DMS53 (cell line): Measurements from ENCODE around the gene NKAIN4.
A peak's percentile ranks its signal among the peaks of the same experiment; 100 is the strongest.

ENCODE experiments used
- DNase-seq: peaks from one replicate; lab custom pipeline; 2025; lab: John Stamatoyannopoulos, UW

NKAIN4 gene

GRCh38 chr20:63257629-63258028 is 3.4 kb upstream of the NKAIN4 start:
- no peak for DNase-seq

DNA sequence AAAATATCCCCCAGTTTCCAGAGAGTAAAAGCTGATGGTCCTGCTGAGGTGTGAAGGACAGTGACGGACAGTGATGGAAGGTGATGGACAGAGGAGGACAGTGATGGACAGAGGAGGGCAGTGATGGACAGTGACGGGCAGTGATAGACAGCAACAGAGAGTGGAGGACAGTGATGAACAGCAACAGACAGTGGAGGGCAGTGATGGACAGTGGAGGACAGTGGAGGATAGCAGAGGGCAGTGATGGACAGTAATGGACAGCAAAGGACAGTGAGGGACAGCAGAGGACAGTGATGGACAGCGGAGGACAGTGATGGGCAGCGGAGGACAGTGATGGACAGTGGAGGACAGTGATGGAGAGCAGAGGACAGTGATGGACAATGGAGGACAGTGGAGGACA is 2.7 kb upstream of the NKAIN4 start:
- no peak for DNase-seq

- DNase-seq = peak; percentile 45
Measured at GRCh38 chr20:63255931-63256704, 1.9 kb upstream of the NKAIN4 start.

GRCh38 chr20:63254606-63255384 is 532 bp upstream of the NKAIN4 start:
- no peak for DNase-seq

- no peak for DNase-seq
Measured at GRCh38 chr20:63253438-63254231, 628 bp downstream of the NKAIN4 start.

DNA sequence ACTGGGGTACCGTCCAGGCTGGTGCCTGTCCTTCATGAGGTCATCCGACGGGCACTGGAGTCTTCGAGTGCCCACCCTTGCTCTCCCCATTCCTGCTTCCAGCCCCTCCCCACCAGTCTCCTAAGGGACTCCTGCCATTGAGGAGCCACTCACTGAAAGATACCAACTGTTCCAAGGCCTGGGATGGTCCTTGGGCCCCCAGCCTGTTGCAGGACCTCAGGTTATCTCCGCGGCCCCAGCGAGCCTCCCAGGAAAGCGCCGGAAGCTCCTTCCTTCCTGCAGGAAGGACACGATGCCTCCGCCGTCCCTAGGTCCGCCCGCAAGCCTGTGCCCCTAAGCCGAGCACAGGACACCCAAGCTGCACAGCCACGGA is 1.2 kb downstream of the NKAIN4 start:
- DNase-seq = no peak

DNA sequence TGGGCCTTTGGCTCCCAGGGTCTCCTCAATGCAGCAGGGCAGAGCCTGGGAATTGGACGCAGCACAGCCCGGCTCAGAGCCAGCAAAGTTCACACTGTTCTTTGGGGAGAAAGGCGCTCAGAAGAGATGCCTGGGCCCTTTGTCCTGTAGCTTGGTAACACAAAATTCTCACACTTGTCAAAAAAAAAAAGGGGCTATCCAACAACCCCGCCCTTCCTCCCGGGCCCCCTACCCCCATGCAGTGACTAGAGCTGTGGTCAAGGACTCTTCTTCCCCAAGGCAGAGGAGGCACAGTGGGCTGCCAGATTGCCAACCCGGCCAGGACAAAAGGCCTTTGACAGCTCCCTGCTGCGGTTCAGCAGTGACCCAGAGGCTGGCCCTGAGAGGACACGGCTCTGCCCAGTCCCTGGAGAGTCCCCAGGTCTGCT is 2.0 kb downstream of the NKAIN4 start:
- no peak for DNase-seq

DNA sequence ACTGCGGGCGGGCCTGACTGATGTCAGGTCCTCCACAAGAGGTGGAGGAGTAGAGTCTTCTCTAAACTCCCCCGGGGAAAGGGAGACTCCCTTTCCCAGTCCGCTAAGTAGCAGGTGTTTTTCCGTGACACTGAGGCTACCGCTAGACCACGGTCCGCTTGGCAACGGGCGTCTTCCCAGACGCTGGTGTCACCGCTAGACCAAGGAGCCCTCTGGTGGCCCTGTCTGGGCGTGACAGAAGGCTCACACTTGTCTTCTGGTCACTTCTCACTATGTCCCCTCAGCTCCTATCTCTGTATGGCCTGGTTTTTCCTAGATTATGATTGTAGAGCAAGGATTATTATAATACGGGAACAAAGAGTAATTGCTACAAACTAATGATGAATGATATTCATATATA is 2.9 kb downstream of the NKAIN4 start:
- peak; percentile 53 for DNase-seq

DNA sequence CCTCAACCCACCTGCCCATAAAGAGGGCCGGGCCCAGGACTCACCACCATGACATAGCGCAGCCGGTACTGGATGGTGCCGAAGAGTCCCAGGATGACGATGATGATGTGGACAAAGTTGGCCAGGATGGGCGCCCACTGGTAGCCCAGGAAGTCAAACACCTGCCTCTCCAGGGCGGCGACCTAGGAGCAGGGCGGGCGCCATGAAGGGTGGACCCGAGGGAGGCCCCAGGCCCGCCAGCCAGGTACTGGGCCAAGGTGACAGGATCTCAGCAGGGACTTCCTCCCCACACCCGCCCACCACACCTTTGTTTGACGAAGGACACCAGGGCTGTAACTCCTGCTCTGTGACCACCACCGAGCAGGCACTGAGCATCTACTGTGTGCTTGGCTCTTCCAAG is 4.4 kb downstream of the NKAIN4 start:
- no peak for DNase-seq

GRCh38 chr20:63248835-63249591 is 5.2 kb downstream of the NKAIN4 start:
- DNase-seq = peak; percentile 43

DNA sequence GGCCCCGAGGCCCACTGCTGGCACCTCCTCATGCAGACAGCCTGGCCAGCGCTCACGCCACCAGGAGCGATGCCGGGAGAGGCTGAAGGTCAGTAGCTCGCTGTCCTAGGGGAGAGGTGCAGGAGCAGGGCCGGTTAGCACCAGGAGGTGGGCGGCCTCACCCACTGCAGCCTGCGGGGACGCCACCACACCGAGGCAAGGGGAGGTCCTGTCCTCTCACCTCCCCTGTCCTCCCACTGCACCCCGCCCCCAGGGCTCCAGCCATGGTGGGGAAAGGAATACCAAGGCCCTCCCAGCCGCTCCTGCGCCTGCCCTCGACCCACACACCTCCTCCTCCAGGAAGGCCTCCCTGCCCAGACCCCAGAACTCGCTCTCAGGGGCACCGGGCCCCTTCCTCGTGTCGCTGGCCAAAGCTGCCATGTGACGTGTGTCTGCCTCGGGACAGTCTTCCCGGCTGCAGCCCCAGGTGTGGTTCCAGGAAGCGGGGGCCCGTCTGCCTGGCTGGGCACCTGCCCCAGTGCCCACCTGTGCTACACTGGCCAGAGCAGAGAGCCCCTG is 6.5 kb downstream of the NKAIN4 start:
- no peak for DNase-seq

DNA sequence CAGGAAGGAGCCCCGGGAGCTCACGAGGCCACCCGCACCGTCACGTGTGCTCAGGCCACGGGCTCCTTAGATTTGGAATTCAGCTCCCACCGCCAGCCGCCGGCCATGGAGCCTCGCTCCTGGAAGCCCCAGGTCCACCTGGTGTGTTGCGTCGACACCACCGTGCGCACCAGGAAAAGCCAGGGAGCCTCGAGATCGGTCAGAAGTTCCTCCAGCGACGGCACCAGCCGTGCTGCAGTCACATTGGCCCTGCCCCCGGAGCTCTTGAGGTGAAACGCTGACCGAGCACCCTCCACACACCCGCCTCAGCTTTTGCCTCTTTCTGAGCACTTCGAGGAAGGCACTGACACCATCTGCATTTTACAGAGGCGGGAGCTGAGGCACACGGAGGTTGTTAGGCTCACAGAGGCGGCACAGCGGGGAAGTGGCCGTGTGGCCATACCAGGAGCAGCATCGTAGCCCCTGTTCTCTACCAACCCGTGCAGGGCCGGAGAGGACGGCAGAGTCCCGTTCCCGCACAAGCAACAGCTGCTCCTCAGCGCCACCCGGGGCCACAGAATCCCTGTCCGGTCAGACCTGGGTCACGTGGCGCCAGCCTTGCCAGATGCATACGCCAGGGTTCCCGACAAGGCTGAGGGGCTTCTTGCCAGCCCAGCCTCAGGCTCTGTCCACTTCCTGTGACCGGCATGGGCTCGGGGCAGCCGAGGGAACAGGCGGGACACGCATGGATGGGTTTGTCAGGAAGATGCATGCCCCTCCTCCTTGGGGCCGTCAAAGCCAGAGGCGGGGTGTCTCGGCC is 7.6 kb downstream of the NKAIN4 start:
- DNase-seq = peak; percentile 76

GRCh38 chr20:63244468-63244867 is 9.8 kb downstream of the NKAIN4 start:
- no peak for DNase-seq

DNA sequence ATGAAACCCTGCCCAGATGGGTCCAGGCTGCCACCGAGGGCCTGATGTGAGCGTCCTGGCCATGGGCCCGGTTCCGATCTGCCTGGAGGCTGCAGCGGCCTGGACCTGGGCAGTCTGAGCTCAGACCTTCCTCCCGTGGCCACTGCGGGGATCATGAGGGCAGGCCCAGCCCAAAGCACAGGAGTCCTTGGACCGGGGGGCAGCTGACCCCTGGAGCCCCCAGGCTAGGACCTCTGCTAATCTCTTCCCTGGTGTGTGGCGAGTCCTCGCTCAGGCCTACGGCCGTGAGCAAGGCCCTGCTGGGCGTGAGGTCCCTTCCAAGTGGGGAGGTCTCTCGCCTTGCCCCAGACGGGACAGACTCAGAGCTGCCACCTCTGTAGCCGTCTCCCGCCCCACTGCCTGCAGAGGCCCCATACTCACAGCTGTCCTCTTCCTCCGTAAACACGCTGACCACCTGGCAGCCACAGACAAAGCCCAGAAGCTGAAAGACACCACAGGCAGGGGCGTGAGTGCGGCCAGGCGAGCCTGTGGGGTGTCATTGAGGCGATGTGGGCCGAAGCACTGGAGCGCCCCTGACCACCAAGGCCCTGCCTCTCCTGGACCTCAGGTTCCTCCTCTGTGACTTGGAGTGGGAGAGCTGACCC is 10.5 kb downstream of the NKAIN4 start:
- no peak for DNase-seq

DNA sequence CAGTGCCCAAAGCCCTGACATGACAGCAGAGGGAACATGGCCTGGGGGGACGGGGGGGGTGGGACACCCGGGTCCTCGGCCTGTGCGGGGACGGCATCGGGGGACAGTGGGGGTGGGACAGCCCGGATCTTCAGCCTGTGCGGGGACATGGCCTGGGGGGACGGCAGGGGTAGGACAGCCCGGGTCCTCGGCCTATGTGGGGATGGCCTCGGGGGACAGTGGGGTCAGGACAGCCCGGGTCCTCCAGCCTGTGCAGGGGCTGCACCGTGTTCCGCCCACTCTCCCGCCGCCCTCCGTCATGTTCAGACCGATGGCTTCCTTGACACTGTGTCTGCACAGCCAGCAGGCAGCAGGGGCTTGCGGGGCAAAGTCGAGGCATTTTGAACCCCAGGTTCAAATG is 11.5 kb downstream of the NKAIN4 start:
- no peak for DNase-seq

- peak; percentile 73 for DNase-seq
Measured at GRCh38 chr20:63241272-63241671, 13.0 kb downstream of the NKAIN4 start.

DNA sequence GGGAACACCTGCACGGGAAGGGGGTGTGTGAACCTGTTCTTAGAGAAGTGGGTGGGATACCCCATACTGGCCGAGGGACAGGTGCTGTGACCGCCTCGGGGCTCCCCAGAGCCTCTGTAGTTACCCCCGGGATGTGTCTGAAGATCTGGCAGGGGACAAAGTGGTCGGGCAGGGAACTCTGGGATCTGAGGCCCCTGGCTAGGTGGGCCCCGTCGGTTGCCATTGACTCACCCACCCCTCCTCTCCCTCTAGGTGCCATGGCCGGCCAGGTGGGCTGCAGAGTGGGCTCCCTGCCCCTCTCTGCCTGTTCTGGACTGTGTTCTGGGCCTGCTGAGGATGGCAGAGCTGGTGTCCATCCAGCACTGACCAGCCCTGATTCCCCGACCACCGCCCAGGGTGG is 14.3 kb downstream of the NKAIN4 start:
- DNase-seq = no peak

DNA sequence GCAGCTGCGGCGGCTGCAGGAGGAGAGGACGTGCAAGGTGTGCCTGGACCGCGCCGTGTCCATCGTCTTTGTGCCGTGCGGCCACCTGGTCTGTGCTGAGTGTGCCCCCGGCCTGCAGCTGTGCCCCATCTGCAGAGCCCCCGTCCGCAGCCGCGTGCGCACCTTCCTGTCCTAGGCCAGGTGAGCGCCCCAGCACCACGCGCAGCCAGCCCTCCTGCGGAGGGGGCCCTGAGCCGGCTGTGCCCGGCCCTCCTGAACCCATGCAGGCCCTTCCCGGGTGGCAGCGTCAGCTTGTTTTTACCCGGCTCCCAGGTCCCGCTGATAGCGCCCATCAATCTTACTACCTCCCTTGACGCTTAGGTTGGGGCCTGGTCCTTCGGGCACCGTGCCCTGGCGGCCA is 14.8 kb downstream of the NKAIN4 start:
- no peak for DNase-seq

DNA sequence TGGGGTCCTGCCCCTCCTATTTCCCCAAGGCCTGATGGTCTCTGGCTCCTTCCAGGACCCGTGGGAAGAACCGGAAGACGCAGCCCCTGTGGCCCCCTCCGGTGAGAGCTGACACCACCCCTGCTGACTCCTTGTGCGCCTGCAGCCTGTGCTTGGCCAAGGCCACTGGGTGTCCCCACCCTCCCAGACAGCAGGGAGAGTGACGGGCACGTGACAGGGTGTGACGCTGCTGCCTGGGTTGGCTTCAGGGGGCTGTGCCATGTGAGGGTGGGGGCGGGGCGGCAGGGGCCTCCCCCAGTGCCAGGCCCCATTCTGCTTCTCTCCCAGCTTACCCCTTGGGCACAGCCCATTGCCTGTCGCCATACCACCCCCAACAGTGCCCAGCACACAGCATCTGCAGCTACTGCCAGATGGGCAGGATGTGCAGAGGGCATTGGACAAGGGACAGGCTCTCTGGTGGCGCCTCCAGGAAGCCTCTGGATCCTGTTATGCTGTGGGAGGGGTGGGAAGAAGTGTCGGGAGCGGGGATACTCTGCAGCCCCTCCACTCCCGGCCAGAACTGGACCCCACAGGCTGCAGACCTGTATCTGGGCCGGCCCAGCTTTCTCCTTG is 15.6 kb downstream of the NKAIN4 start:
- peak; percentile 53 for DNase-seq

DNA sequence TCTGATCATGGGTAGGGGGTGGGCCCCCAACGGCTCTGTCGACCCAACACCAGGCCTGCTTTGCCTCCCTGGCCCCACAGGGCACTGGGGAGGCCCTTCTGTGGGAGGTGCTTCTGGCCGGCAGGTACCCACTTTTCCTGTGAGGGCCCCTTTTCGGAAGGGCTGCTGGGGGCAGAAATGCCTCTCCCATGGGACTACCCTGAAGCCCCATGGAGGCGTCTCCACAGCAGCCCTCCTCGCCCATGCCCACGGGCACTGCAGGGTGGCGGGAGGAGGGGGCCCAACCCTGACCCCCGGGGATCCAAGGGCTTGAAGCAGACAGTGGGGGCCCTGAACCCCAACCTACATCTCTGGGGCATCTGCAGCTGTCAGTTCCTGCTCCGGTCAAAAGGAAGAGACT is 16.2 kb downstream of the NKAIN4 start:
- no peak for DNase-seq
